Thymus (tissue), 11 donors: ENCODE data around the gene NABP2. TPM values are rescaled to one million over a fixed set of nuclear protein-coding genes. Genes with fewer than 3 reads are reported as not detected.
"Not testable (repeated sequence)": the region's sequence is repeated elsewhere in the genome, so short reads cannot be mapped to it uniquely, and the experiment has no call there.

Source experiments
- DNase-seq, 9 donors: peaks; one replicate each; pipeline ENCODE4 v3.0.0-alpha.2; 2013; ENCODE audit warnings: low spot score in 9 of 9, low read depth in 6 of 9, missing footprints in 1 of 9
- H3K27ac ChIP-seq, 2 donors: one replicate each; pipeline ENCODE4 v1.5.1; 2013; ENCODE audit warnings: control low read depth in 1 of 2, low read depth in 1 of 2, low read length in 1 of 2, mild to moderate bottlenecking in 1 of 2, moderate library complexity in 1 of 2
- H3K27me3 ChIP-seq, 2 donors: one replicate each; pipeline ENCODE4 v1.5.1; 2013; ENCODE audit warnings: low read length in 1 of 2; ENCODE audit not compliant: control insufficient read depth in 2 of 2, insufficient read depth in 1 of 2
- H3K36me3 ChIP-seq, 2 donors: one replicate each; pipeline ENCODE4 v1.5.1; 2013; ENCODE audit warnings: low read length in 1 of 2, mild to moderate bottlenecking in 1 of 2, moderate library complexity in 1 of 2; ENCODE audit not compliant: control insufficient read depth in 2 of 2, insufficient read depth in 2 of 2
- H3K4me1 ChIP-seq, 2 donors: one replicate each; pipeline ENCODE4 v1.5.1; 2013; ENCODE audit warnings: low read length in 2 of 2; ENCODE audit not compliant: control insufficient read depth in 2 of 2, insufficient read depth in 2 of 2
- H3K4me3 ChIP-seq, 2 donors: one replicate each; pipeline ENCODE4 v1.5.1; 2013; ENCODE audit warnings: low read length in 2 of 2, control low read depth in 1 of 2, mild to moderate bottlenecking in 1 of 2
- H3K9me3 ChIP-seq, 2 donors: one replicate each; pipeline ENCODE4 v1.5.1; 2013; ENCODE audit warnings: low read length in 1 of 2, mild to moderate bottlenecking in 1 of 2; ENCODE audit not compliant: control insufficient read depth in 2 of 2, insufficient read depth in 1 of 2
- WGBS: extraction: QIAGEN DNeasy Blood & Tissue Kit; methylation state at CpG from one replicate; pipeline ENCODE4 v1.1.7; 2013; 5-methylcytosine and 5-hydroxymethylcytosine counted together
- polyA plus RNA-seq: library from polyadenylated mRNA; stranded (reverse); fragments of 200-250 nt; gene quantifications from one replicate; pipeline ENCODE4 v1.2.3, GENCODE V29; 2013
- total RNA-seq: library from RNA; stranded (reverse); fragments of 120-200 nt; gene quantifications from one replicate; pipeline ENCODE4 v1.2.4, GENCODE V29; 2013
- donor health status: healthy.

Gene NABP2
- total and polyA plus RNA-seq, 2 donors: 16.0 to 21.6 TPM

DNA sequence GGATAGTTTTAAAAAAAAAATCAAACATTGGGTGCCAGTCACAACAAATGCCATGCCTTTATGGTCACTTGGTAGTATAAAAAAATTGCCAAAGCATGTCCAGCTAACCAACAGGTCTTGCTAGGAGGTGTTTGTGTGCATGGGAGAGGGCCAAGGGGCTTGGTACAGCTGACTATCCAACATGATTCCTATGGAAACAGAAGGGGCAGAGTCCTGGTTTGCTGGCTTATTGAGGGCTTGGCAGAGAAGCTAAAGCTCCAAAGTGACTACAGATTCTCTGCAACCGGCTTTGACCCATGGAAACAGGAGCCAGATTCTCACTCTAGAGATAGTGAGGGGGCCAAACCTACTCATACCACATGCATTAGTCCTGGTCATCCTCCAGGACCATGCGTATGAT, 48.3 kb downstream of the NABP2 start:
- not testable (repeated sequence) for H3K27me3 ChIP-seq, H3K4me1 ChIP-seq, H3K27ac ChIP-seq, H3K9me3 ChIP-seq, DNase-seq, H3K4me3 ChIP-seq
- WGBS: 98% methylated on average over 2 of the region's 2 CpGs
- peaks cover 48 to 73% of the 10 kb centered on the region in 2 donors for H3K36me3 ChIP-seq

DNA sequence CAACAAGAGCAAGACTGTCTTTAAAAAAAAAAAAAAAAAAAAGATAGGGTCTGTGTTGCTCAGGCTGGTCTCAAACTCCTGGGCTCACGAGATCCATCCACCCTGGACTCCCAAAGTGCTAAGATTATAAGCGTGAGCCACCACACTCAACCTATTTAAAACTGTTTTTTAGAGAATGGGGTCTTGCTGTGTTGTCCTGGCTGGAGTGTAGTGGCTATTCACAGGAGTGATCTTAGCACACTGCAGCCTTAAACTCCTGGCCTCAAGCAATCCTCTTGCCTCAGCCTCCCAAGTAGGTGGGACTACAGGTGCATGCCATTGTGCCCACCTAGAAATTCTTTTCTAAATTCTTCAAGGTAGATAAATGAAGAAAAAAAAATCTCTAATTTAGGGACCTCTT, 50.2 kb downstream of the NABP2 start:
- WGBS: 97% methylated on average over 2 of the region's 2 CpGs
- Histone ChIP-seq H3K36me3 (peaks cover 66 to 84% of the 10 kb centered on the region in 2 donors), H3K27me3 (no peaks in the 10 kb centered on the region), H3K4me1 (no peaks in the 10 kb centered on the region), H3K4me3 (no peak overlapping the region), H3K9me3 (no peaks in the 10 kb centered on the region), H3K27ac (no peak overlapping the region)
- DNase-seq: no peak

DNA sequence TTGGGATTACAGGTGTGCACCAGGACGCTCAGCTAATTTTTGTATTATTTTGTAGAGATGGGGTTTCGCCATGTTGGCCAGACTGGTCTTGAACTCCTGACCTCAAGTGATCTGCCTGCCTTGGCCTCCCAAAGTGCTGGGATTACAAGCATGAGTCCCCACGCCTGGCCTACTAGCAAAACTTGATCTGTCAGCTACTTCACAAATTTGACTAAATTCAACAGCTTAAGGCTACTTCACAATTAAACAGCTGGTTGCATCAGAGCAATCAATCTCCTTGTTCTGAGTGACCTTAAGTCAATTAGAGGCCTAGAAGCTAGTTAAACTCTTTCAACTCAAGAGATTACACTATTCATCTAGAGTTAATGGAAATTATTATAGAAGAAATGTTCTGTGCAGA, 54.8 kb downstream of the NABP2 start:
- Histone ChIP-seq H3K27me3 (no peaks in the 10 kb centered on the region), H3K9me3 (no peaks in the 10 kb centered on the region), H3K27ac (no peak overlapping the region), H3K4me1 (no peaks in the 10 kb centered on the region), H3K4me3 (no peak overlapping the region), H3K36me3 (peaks cover 77 to 84% of the 10 kb centered on the region in 2 donors)
- WGBS: 97% methylated on average over 3 of the region's 3 CpGs
- no peak for DNase-seq

Other genes starting within 250 kb of the NABP2 start
- gene SUOX, start 227.1 kb upstream of the NABP2 start, total RNA-seq: 9.4 TPM
- 11.6 TPM for gene SUOX, start 227.1 kb upstream of the NABP2 start, polyA plus RNA-seq
- 1.7 TPM for gene IKZF4, start 203.3 kb upstream of the NABP2 start, total RNA-seq
- gene IKZF4, start 203.3 kb upstream of the NABP2 start, polyA plus RNA-seq: 2.7 TPM
- 386 TPM for gene RPS26, start 182.4 kb upstream of the NABP2 start, total RNA-seq
- 2,654 TPM for gene RPS26, start 182.4 kb upstream of the NABP2 start, polyA plus RNA-seq
- 1.4 TPM for gene ERBB3, start 144.2 kb upstream of the NABP2 start, total RNA-seq
- 4.3 TPM for gene ERBB3, start 144.2 kb upstream of the NABP2 start, polyA plus RNA-seq
- 170 TPM for gene PA2G4, start 119.8 kb upstream of the NABP2 start, total RNA-seq
- gene PA2G4, start 119.8 kb upstream of the NABP2 start, polyA plus RNA-seq: 67.9 TPM
- gene RPL41, start 107.7 kb upstream of the NABP2 start, total RNA-seq: 9,819 TPM
- 5,569 TPM for gene RPL41, start 107.7 kb upstream of the NABP2 start, polyA plus RNA-seq
- gene ZC3H10, start 106.1 kb upstream of the NABP2 start, total RNA-seq: 4.3 TPM
- 3.1 TPM for gene ZC3H10, start 106.1 kb upstream of the NABP2 start, polyA plus RNA-seq
- gene ESYT1, start 96.1 kb upstream of the NABP2 start, total RNA-seq: 63.4 TPM
- gene ESYT1, start 96.1 kb upstream of the NABP2 start, polyA plus RNA-seq: 39.2 TPM
- gene MYL6B, start 71.8 kb upstream of the NABP2 start, total RNA-seq: 101 TPM
- 60.9 TPM for gene MYL6B, start 71.8 kb upstream of the NABP2 start, polyA plus RNA-seq
- 2,051 TPM for gene MYL6, start 66.0 kb upstream of the NABP2 start, total RNA-seq
- 2,137 TPM for gene MYL6, start 66.0 kb upstream of the NABP2 start, polyA plus RNA-seq
- gene SMARCC2, start 34.9 kb upstream of the NABP2 start, total RNA-seq: 20.3 TPM
- 25.9 TPM for gene SMARCC2, start 34.9 kb upstream of the NABP2 start, polyA plus RNA-seq
- gene RNF41, start 2.4 kb upstream of the NABP2 start, total RNA-seq: 26.8 TPM
- 18.3 TPM for gene RNF41, start 2.4 kb upstream of the NABP2 start, polyA plus RNA-seq
- gene SLC39A5, start 5.7 kb downstream of the NABP2 start, total RNA-seq: 0.24 TPM
- gene SLC39A5, start 5.7 kb downstream of the NABP2 start, polyA plus RNA-seq: 0.30 TPM
- gene ANKRD52, start 34.0 kb downstream of the NABP2 start, total RNA-seq: 2.9 TPM
- 7.9 TPM for gene ANKRD52, start 34.0 kb downstream of the NABP2 start, polyA plus RNA-seq
- gene COQ10A, start 42.6 kb downstream of the NABP2 start, total RNA-seq: 9.4 TPM
- 24.9 TPM for gene COQ10A, start 42.6 kb downstream of the NABP2 start, polyA plus RNA-seq
- gene CS, start 76.0 kb downstream of the NABP2 start, total RNA-seq: 46.3 TPM
- 53.6 TPM for gene CS, start 76.0 kb downstream of the NABP2 start, polyA plus RNA-seq
- gene CNPY2, start 91.6 kb downstream of the NABP2 start, total RNA-seq: 92.4 TPM
- 83.1 TPM for gene CNPY2, start 91.6 kb downstream of the NABP2 start, polyA plus RNA-seq
- gene PAN2, start 109.7 kb downstream of the NABP2 start, total RNA-seq: 36.3 TPM
- 71.4 TPM for gene PAN2, start 109.7 kb downstream of the NABP2 start, polyA plus RNA-seq
- 14.4 TPM for gene IL23A, start 114.5 kb downstream of the NABP2 start, total RNA-seq
- 11.6 TPM for gene IL23A, start 114.5 kb downstream of the NABP2 start, polyA plus RNA-seq
- 73.3 TPM for gene STAT2, start 135.8 kb downstream of the NABP2 start, total RNA-seq
- 102 TPM for gene STAT2, start 135.8 kb downstream of the NABP2 start, polyA plus RNA-seq
- gene APOF, start 138.5 kb downstream of the NABP2 start, total RNA-seq: not detected
- gene APOF, start 138.5 kb downstream of the NABP2 start, polyA plus RNA-seq: not detected
- 15.8 TPM for gene TIMELESS, start 225.1 kb downstream of the NABP2 start, total RNA-seq
- gene TIMELESS, start 225.1 kb downstream of the NABP2 start, polyA plus RNA-seq: 8.4 TPM
- 0.09 TPM for gene MIP, start 230.3 kb downstream of the NABP2 start, total RNA-seq
- gene MIP, start 230.3 kb downstream of the NABP2 start, polyA plus RNA-seq: 0.02 TPM
- 1.2 TPM for gene SPRYD4, start 244.2 kb downstream of the NABP2 start, total RNA-seq
- 1.8 TPM for gene SPRYD4, start 244.2 kb downstream of the NABP2 start, polyA plus RNA-seq